Neural cell (in vitro differentiated cells): ENCODE measurements around the gene ZXDC. TPM values are rescaled to one million over a fixed set of nuclear protein-coding genes. Genes with fewer than 3 reads are reported as not detected.

Source experiments
- H2AFZ ChIP-seq: fragments of 200-600, 300-800 bp; sonication (generic), shearing (Covaris generic); 2 replicates; pipeline ENCODE4 v1.6.0; 2014; ENCODE audit warnings: low read depth, mild to moderate bottlenecking, antibody characterized with exemption, low read length, moderate library complexity
- H3F3A ChIP-seq: fragments of 200-600 bp; shearing (Covaris generic); 2 replicates; pipeline ENCODE4 v1.6.1; 2016; ENCODE audit warnings: mild to moderate bottlenecking, moderate library complexity, mixed read lengths, antibody characterized with exemption, low read length; ENCODE audit not compliant: insufficient read depth, poor library complexity, severe bottlenecking
- H3K27ac ChIP-seq: fragments of 200-600, 300-800 bp; sonication (generic), shearing (Covaris generic); 2 replicates; pipeline ENCODE4 v1.5.1; 2014; ENCODE audit warnings: mild to moderate bottlenecking, low read length, moderate library complexity
- H3K27me3 ChIP-seq: fragments of 300-800, 200-600 bp; sonication (generic), shearing (Covaris generic); 2 replicates; pipeline ENCODE4 v1.6.0; 2014; ENCODE audit warnings: mild to moderate bottlenecking, low read depth, low read length, moderate library complexity; ENCODE audit not compliant: insufficient read depth
- H3K36me3 ChIP-seq: fragments of 300-800, 200-600 bp; sonication (generic), shearing (Covaris generic); 2 replicates; pipeline ENCODE4 v1.5.1; 2014; ENCODE audit warnings: mild to moderate bottlenecking, antibody characterized with exemption, low read length, moderate library complexity; ENCODE audit not compliant: insufficient read depth
- H3K4me2 ChIP-seq: fragments of 300-800, 200-600 bp; sonication (generic), shearing (Covaris generic); 2 replicates; pipeline ENCODE4 v1.6.0; 2014; ENCODE audit warnings: mild to moderate bottlenecking, low read length
- H3K4me3 ChIP-seq: fragments of 300-800, 200-600 bp; sonication (generic), shearing (Covaris generic); 2 replicates; pipeline ENCODE4 v1.5.1; 2014; ENCODE audit warnings: mild to moderate bottlenecking, low read length, moderate library complexity
- H3K79me2 ChIP-seq: fragments of 200-600 bp; shearing (Covaris generic); replicated peaks from 2 replicates; pipeline ENCODE4 v1.6.0; 2014; ENCODE audit warnings: mild to moderate bottlenecking, low read length, moderate library complexity; ENCODE audit not compliant: insufficient read depth
- H3K9ac ChIP-seq: fragments of 300-800, 200-600 bp; sonication (generic), shearing (Covaris generic); 2 replicates; pipeline ENCODE4 v1.6.1; 2016; ENCODE audit warnings: mild to moderate bottlenecking, low read length, mixed read lengths
- H3K9me2 ChIP-seq: fragments of 200-600 bp; shearing (Covaris generic); 2 replicates; pipeline ENCODE4 v1.6.1; 2016; ENCODE audit warnings: mild to moderate bottlenecking, low read length, mixed read lengths; ENCODE audit not compliant: insufficient read depth
- H3K9me3 ChIP-seq: fragments of 200-600, 300-800 bp; sonication (generic), shearing (Covaris generic); 2 replicates; pipeline ENCODE4 v1.6.1; 2016; ENCODE audit warnings: mild to moderate bottlenecking, mixed run types, low read length, moderate library complexity, mixed read lengths
- H4K20me1 ChIP-seq: fragments of 200-600 bp; shearing (Covaris generic); 2 replicates; pipeline ENCODE4 v1.6.1; 2016; ENCODE audit warnings: mild to moderate bottlenecking, mixed run types; ENCODE audit not compliant: insufficient read depth
- CTCF ChIP-seq: fragments of 450-650 bp; IDR thresholded peaks from 2 replicates; pipeline ENCODE4 v1.5.1; 2014; ENCODE audit warnings: antibody characterized with exemption, mild to moderate bottlenecking, moderate library complexity; ENCODE audit not compliant: poor library complexity, severe bottlenecking
- EP300 ChIP-seq: fragments of 450-650 bp; conservative IDR thresholded peaks from 2 replicates; pipeline ENCODE4 v1.6.1; 2014; ENCODE audit warnings: antibody characterized with exemption, mild to moderate bottlenecking, moderate library complexity; ENCODE audit not compliant: poor library complexity, severe bottlenecking
- EZH2 ChIP-seq: fragments of 200-600, 300-800 bp; shearing (Covaris generic), sonication (generic); IDR thresholded peaks from 2 replicates; pipeline ENCODE4 v1.6.1; 2014; ENCODE audit warnings: antibody characterized with exemption, low read length, borderline replicate concordance, mild to moderate bottlenecking; ENCODE audit not compliant: insufficient read depth, poor library complexity, severe bottlenecking
- MXI1 ChIP-seq: fragments of 450-650 bp; conservative IDR thresholded peaks from 2 replicates; pipeline ENCODE4 v1.6.1; 2014; ENCODE audit warnings: antibody characterized with exemption, mild to moderate bottlenecking; ENCODE audit not compliant: poor library complexity, severe bottlenecking
- POLR2AphosphoS5 ChIP-seq: IDR thresholded peaks from 2 replicates; pipeline ENCODE4 v1.6.1; 2012
- RAD21 ChIP-seq: fragments of 450-650 bp; conservative IDR thresholded peaks from 2 replicates; pipeline ENCODE4 v1.6.1; 2014; ENCODE audit warnings: antibody characterized with exemption, mild to moderate bottlenecking, moderate library complexity
- REST ChIP-seq: IDR thresholded peaks from 2 replicates; pipeline ENCODE4 v1.6.1; 2012; ENCODE audit warnings: borderline replicate concordance
- SMC3 ChIP-seq: fragments of 450-650 bp; conservative IDR thresholded peaks from 2 replicates; pipeline ENCODE4 v1.6.1; 2014; ENCODE audit warnings: antibody characterized with exemption, mild to moderate bottlenecking, moderate library complexity; ENCODE audit not compliant: poor library complexity
- TAF1 ChIP-seq: IDR thresholded peaks from 2 replicates; pipeline ENCODE4 v1.6.1; 2012; ENCODE audit warnings: low read depth
- polyA plus RNA-seq: library from polyadenylated mRNA; depleted of rRNA; stranded (reverse); fragments of >200 nt; gene quantifications from 2 replicates; pipeline ENCODE4 v1.2.3, GENCODE V29; 2014

Gene ZXDC
- polyA plus RNA-seq, 1 donor from 2014 or later, result 22.2 TPM

DNA sequence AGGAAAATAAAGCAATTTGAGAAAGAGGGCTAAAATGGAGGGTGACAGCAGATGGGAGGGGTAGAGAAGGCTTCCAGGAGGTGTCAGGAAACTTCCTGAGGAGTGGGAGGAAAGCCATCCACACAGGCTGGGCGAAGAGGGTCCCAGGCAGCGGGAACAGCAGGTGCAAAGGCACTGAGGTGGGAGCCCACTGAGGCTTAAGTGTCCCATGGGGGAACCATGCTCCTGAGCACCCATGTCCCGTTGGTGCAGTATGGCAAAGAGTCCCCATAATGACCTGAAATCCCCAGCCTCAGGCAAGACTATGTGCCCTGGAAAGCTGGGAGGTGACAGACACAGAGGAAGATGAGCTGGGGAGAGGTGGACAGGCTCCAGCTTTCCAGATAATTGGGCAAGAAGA lies 50.9 kb downstream of the ZXDC start:
- no peak for TF ChIP-seq RAD21
- no peak for TF ChIP-seq POLR2AphosphoS5
- no peak for TF ChIP-seq EP300
- TF ChIP-seq SMC3, result no peak
- TF ChIP-seq REST, result no peak
- TF ChIP-seq MXI1, result no peak
- TF ChIP-seq EZH2, result no peak
- no peak for TF ChIP-seq CTCF
- TF ChIP-seq TAF1, result no peak
- no peaks in the 10 kb centered on the region for H3K79me2 ChIP-seq
- H3K27ac ChIP-seq, result no peak overlapping the region
- no peaks in the 10 kb centered on the region for H3F3A ChIP-seq
- H3K27me3 ChIP-seq, result no peaks in the 10 kb centered on the region
- no peaks in the 10 kb centered on the region for H3K9me3 ChIP-seq
- no peak overlapping the region for H3K9ac ChIP-seq
- no peaks in the 10 kb centered on the region for H3K9me2 ChIP-seq
- H4K20me1 ChIP-seq, result no peaks in the 10 kb centered on the region
- H2AFZ ChIP-seq, result no peak overlapping the region
- no peaks in the 10 kb centered on the region for H3K36me3 ChIP-seq
- no peak overlapping the region for H3K4me2 ChIP-seq
- no peak overlapping the region for H3K4me3 ChIP-seq

DNA sequence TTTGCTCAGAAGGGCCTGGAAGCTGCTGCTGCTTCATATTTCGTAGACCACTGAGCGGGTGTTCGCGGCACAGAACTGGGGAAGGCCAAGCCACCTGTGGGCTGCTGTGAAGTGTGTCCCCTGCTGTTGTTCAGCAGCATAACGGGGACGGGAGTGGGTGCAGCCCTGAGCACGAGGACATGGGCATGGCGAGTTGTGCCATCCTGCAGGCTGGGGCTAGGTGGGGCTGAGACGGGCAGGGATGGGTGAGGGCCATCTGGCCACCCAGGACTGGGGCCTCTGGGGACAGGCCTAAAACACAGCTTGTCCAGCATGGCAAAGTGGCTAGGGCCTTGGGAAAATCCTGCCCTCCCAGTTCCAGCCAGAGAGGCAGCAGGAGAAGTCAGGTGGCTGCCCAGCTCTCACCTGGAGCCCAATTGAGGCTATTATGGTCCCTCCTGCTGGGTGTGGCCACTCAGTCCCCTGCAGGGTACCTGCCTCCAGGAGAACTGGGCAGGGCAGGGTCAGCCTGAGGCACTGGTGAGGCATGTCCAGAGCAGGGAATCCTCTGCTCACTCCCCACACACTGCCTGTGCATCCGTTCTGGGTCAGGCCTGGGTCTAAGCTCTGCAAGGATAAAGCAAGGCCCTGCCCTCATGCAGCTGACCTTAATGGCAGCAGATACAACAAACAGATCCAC lies 51.5 kb downstream of the ZXDC start:
- Histone ChIP-seq H4K20me1 (no peaks in the 10 kb centered on the region), H3K4me2 (no peak overlapping the region), H3K9me3 (no peaks in the 10 kb centered on the region), H3K9me2 (no peaks in the 10 kb centered on the region), H3F3A (no peaks in the 10 kb centered on the region), H3K9ac (no peak overlapping the region), H3K4me3 (no peak overlapping the region), H3K27ac (no peak overlapping the region), H3K27me3 (no peaks in the 10 kb centered on the region), H2AFZ (no peak overlapping the region), H3K36me3 (no peaks in the 10 kb centered on the region), H3K79me2 (no peaks in the 10 kb centered on the region)
- TF ChIP-seq TAF1 (no peak), POLR2AphosphoS5 (no peak), SMC3 (no peak), REST (no peak), CTCF (no peak), EP300 (no peak), EZH2 (no peak), MXI1 (no peak)
